ENCODE measurements around the gene PTGDS.

The PTGDS gene

DNA sequence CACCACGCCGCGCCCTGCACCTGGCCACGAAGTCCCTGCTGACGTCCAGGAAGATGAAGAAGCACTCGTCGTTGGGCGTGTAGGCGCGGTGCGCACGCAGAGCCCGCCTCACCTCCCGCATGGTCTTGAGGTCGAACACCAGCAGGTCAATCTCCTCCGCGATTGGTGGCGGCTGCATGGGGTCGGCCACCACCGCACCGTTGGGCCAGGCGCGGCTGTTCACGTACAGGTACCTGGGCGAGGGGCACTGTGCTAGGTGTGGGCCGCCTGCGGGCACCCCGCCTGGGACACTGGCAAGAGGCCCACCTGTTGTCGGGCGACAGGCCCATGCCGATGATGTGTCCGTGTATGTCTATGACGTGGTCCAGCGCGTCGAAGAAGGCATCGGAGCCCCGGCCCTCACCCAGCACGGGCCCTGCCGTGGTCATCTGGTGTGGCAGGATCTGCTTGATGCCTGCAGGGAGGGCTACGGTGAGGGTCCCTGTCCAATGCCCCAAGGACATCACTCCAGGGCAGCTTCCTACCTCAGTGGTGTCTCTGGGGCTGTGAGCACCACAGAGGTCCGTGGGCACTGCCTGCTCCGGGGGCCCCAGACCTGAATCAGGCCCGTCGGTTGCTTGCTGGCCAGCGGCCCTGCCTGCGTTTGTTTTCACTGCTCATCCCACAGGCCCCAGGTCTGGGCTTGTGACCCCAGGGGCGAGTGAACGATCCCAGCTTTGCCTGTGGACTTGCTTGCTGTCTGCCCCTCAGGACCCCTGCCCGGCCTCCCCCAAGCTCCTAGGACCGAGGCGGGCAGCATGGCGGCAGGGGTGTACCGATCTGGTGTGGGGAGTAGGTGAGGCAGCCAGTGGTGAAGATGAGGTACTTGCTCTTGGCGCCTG, 35.8 kb upstream of the PTGDS start:
- H3K4me3 ChIP-seq (ENCODE audit: low read length): no peak overlapping the region
- H3K27ac ChIP-seq (ENCODE audit: low read depth, low read length): no peak overlapping the region
- peaks cover 23% of the 10 kb centered on the region for H3K36me3 ChIP-seq (ENCODE audit: control insufficient read depth, insufficient read depth, low read length)
- peaks cover 3% of the 10 kb centered on the region for H3K4me1 ChIP-seq (ENCODE audit: control insufficient read depth, insufficient read depth, low read length)
- H3K27me3 ChIP-seq (ENCODE audit: control insufficient read depth, insufficient read depth, low read length): no peaks in the 10 kb centered on the region
- no peak overlapping the region for H3K9ac ChIP-seq (ENCODE audit: low read length)

DNA sequence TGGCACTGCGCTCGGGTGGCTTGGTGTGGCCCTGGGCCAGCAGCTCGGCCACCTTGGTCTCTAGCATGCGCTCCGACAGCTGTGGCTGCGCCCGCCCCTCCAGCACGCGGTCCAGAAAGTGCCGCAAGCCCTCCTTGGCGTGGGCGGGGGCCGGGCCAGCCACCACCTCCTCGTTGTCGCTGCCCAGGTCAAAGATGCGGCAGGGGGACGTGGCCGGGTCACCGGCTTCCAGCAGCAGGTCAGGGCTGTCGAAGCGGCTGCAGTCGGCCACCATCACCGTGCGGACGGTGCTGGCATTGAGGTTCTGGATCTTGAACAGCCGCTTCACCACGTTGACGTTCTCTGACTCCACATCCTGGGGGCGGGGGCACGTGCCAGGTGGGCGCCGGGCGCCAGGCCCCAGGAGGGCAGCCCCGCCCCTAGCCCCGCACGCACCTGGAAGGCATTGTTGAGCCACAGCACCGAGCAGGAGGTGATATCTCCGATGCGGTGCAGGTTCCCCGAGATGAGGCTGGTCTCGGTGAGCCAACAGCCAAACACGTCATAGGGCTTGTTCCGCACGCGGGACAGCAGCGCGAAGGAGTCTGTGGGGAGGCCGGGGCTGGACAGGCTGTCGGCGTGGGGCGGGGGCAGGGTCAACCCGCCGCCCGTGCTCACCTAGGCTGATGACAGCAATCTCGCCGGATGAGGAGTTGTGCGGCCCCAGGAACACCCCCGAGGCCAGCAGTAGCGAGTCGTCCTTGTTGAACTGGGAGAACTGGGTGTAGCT, 35.0 kb upstream of the PTGDS start:
- Histone ChIP-seq H3K27ac (ENCODE audit: low read depth, low read length) (no peak overlapping the region), H3K36me3 (ENCODE audit: control insufficient read depth, insufficient read depth, low read length) (peaks cover 23% of the 10 kb centered on the region), H3K4me3 (ENCODE audit: low read length) (peak overlapping the region; percentile 90), H3K4me1 (ENCODE audit: control insufficient read depth, insufficient read depth, low read length) (peaks cover 3% of the 10 kb centered on the region), H3K27me3 (ENCODE audit: control insufficient read depth, insufficient read depth, low read length) (no peaks in the 10 kb centered on the region), H3K9ac (ENCODE audit: low read length) (no peak overlapping the region)

DNA sequence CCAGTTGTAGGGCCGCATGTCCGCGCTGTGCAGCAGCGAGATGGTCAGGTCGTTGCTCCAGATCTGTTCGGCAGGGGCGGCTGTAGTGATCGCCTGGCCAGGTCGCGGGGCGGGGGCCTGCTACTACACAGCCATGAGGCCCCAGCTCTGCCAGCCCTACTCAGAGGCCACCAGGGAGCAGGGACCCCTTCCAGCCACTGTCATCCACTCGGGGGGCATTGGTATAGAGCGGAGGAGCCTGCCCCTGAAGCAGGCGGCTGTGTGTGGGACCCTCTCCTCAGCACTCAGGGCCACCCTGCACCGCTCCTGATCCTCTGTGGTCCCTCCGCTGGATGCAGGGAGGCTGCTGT, 34.4 kb upstream of the PTGDS start:
- no peak overlapping the region for H3K9ac ChIP-seq (ENCODE audit: low read length)
- H3K27me3 ChIP-seq (ENCODE audit: control insufficient read depth, insufficient read depth, low read length): no peaks in the 10 kb centered on the region
- H3K4me1 ChIP-seq (ENCODE audit: control insufficient read depth, insufficient read depth, low read length): peaks cover 3% of the 10 kb centered on the region
- peaks cover 20% of the 10 kb centered on the region for H3K36me3 ChIP-seq (ENCODE audit: control insufficient read depth, insufficient read depth, low read length)
- H3K27ac ChIP-seq (ENCODE audit: low read depth, low read length): no peak overlapping the region
- peak overlapping the region; percentile 90 for H3K4me3 ChIP-seq (ENCODE audit: low read length)

DNA sequence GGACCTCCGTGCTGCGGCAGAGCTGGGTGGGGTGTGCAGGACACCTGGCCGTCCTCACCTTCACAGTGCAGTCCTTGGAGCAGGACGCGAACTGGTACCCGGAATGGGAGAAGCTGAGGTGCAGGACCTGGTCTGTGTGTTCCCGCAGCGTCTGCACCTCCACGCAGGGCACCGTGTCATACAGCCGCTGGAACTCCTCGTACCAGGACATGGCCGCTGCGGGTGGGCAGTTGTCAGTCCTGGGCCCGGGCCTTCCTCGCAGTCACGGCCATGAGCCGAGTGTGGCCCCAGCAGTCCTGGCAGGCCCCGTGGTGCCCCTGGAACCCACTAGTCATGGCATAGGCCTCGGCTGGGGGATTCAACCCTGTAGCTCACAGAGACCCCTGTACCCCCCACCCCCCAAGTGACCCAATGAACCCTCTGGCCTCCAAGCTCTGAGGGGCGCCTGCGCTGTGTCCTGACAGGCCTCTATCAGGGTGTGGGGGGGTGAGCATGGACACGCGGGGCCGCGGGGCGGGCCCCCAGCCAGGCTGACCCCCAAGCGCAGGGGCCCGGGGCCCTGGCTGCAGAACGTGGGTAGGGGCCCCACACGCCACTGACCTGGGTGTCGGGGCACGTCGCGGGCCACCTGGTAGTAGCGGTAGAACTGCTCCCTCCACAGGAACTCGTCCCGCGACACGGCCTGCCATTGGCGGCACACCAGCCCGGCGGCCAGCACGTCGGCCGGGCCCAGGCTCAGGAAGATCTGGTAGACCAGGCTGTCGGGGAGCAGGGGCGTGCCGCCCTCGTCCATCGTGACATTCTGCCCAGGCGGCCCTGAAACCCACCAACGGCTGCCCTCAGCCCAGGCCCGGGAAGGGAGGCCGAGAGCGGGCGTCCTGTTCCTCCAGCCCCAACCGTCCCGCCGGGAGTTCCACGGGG, 33.8 kb upstream of the PTGDS start:
- peaks cover 3% of the 10 kb centered on the region for H3K4me1 ChIP-seq (ENCODE audit: control insufficient read depth, insufficient read depth, low read length)
- H3K27ac ChIP-seq (ENCODE audit: low read depth, low read length): peak overlapping the region; percentile 79
- peaks cover 20% of the 10 kb centered on the region for H3K36me3 ChIP-seq (ENCODE audit: control insufficient read depth, insufficient read depth, low read length)
- H3K27me3 ChIP-seq (ENCODE audit: control insufficient read depth, insufficient read depth, low read length): no peaks in the 10 kb centered on the region
- H3K4me3 ChIP-seq (ENCODE audit: low read length): peak overlapping the region; percentile 90
- H3K9ac ChIP-seq (ENCODE audit: low read length): peak overlapping the region; percentile 53

DNA sequence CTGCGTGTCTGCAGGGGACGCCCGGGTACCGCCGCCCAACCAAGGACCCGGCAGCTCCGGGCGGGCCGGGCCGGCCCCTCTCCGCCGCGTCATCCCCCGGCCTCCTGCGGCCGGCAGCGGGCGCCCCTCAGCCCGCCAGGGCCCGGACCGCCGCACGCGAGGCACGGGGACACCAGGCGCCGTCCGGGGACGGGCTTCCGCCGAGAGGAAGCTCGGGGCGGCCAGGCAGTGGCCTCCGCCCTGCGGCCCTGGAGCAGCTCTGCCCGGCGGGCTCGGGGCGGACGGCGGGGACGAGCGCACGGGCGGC, 33.1 kb upstream of the PTGDS start:
- Histone ChIP-seq H3K4me3 (ENCODE audit: low read length) (peak overlapping the region; percentile 90), H3K9ac (ENCODE audit: low read length) (peak overlapping the region; percentile 53), H3K4me1 (ENCODE audit: control insufficient read depth, insufficient read depth, low read length) (peaks cover 3% of the 10 kb centered on the region), H3K27me3 (ENCODE audit: control insufficient read depth, insufficient read depth, low read length) (no peaks in the 10 kb centered on the region), H3K27ac (ENCODE audit: low read depth, low read length) (peak overlapping the region; percentile 79), H3K36me3 (ENCODE audit: control insufficient read depth, insufficient read depth, low read length) (peaks cover 20% of the 10 kb centered on the region)

DNA sequence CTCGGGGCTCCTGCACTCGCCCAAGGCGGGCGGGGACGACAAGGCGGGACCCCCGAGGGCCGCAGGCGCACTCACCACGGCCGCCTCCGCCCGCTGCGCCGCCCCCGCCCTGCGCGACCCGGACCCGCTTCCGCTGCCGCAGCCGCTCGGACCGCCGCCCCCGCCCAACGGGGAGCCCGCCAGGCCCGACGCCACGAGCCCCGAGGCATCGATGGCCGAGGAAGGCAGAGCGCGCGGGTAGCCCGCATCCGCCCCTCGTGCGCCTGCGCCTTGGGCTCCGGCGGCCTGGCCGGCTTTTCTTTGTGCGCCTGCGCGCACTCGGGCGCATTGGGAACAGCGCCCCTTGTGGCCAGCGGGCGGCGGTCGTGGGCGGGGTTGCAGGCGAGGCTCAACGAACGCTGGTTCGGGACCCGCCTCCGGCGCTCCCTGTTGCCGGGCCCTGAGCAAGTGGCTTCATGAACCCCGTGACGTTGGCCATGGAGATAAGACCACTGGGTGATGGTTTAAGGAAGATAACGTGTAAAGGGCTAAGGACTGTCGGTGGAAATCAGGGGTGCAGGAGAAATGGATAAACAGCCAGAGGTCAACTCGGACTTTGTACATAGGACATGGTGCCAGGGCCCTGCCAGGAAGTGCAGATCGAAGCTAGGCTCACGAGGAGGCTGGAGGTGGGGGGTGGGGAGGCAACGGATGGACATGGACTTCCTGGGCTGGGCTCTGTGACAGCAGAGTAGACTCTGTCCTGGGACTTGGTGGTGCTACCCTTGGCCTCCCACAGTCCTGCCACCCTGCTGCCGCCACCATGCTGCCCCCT, 32.6 kb upstream of the PTGDS start, which contains the start of the genes C8G and FBXW5:
Gene C8G (plus strand): TSS at position 725 of the 814 bp plus-strand sequence. CDS start 78 bp downstream, at position 803.
Gene FBXW5 (minus strand): TSS at position 220 of the 814 bp plus-strand sequence. CDS start 655 bp downstream, outside the sequence.
- Histone ChIP-seq H3K9ac (ENCODE audit: low read length) (peak within 1 kb of the TSS; percentile 53), H3K4me1 (ENCODE audit: control insufficient read depth, insufficient read depth, low read length) (peaks cover 3% of the 10 kb centered on the region)

DNA sequence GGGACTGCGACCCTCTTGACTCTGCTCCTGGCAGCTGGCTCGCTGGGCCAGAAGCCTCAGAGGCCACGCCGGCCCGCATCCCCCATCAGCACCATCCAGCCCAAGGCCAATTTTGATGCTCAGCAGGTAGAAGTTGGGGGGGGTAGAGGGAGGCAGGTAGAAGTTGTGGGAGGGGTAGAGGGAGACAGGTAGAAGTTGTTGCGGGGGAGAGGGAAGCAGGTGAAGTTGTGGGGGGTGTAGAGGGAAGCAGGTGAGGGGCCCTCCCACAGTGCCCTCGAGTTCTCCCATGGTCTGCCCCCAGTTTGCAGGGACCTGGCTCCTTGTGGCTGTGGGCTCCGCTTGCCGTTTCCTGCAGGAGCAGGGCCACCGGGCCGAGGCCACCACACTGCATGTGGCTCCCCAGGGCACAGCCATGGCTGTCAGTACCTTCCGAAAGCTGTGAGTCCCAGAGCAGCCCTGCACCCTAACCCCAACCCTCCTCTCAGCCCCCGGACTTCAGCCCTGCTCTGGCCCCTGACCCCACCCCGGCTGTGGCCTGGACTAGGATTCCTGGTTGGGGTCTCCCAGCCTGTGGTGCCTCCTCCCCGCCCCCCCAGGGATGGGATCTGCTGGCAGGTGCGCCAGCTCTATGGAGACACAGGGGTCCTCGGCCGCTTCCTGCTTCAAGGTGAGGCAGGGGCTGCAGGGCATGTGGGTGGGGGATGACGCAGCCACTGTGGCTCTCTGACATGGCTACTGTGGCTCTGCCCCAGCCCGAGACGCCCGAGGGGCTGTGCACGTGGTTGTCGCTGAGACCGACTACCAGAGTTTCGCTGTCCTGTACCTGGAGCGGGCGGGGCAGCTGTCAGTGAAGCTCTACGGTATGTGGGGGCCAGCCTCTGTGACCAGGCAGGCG, 31.7 kb upstream of the PTGDS start:
- Histone ChIP-seq H3K4me3 (ENCODE audit: low read length) (no peak overlapping the region), H3K27ac (ENCODE audit: low read depth, low read length) (no peak overlapping the region), H3K4me1 (ENCODE audit: control insufficient read depth, insufficient read depth, low read length) (peaks cover 3% of the 10 kb centered on the region), H3K36me3 (ENCODE audit: control insufficient read depth, insufficient read depth, low read length) (peaks cover 16% of the 10 kb centered on the region), H3K9ac (ENCODE audit: low read length) (no peak overlapping the region), H3K27me3 (ENCODE audit: control insufficient read depth, insufficient read depth, low read length) (no peaks in the 10 kb centered on the region)

More for the DNA sequence above, 32.6 kb upstream of the PTGDS start, which contains the start of the genes C8G and FBXW5:
- no peaks in the 10 kb centered on the region for H3K27me3 ChIP-seq (ENCODE audit: control insufficient read depth, insufficient read depth, low read length)
- H3K36me3 ChIP-seq (ENCODE audit: control insufficient read depth, insufficient read depth, low read length): peaks cover 20% of the 10 kb centered on the region
- H3K27ac ChIP-seq (ENCODE audit: low read depth, low read length): peak within 1 kb of the TSS; percentile 79
- peak within 1 kb of the TSS; percentile 90 for H3K4me3 ChIP-seq (ENCODE audit: low read length)

DNA sequence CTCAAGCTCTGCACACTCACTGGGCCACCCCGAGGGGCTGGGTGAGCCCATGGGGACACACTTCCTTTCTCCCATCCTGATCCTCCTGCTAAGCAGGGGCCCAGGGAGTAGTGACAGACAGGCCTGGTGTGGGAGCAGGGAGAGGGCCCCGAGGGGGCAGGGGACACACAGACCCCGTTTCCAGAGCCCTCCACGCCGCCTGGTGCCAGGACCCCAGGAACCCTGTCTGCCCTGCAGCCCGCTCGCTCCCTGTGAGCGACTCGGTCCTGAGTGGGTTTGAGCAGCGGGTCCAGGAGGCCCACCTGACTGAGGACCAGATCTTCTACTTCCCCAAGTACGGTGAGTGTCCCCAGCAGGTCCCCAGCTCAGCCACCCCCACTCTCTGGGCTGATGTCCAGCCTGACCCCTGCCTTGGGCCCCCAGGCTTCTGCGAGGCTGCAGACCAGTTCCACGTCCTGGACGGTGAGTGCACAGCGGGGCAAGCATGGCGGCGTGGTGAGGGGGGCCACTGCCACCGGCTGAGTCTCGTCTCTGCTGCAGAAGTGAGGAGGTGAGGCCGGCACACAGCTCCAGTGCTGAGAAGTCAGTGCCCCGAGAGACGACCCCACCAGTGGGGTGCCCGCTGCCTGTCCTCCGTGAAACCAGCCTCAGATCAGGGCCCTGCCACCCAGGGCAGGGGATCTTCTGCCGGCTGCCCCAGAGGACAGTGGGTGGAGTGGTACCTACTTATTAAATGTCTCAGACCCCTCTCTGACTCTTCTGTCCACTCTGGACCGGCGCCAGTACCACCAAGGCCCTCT, 30.9 kb upstream of the PTGDS start:
- no peaks in the 10 kb centered on the region for H3K27me3 ChIP-seq (ENCODE audit: control insufficient read depth, insufficient read depth, low read length)
- peaks cover 8% of the 10 kb centered on the region for H3K36me3 ChIP-seq (ENCODE audit: control insufficient read depth, insufficient read depth, low read length)
- H3K4me1 ChIP-seq (ENCODE audit: control insufficient read depth, insufficient read depth, low read length): peaks cover 3% of the 10 kb centered on the region
- H3K4me3 ChIP-seq (ENCODE audit: low read length): no peak overlapping the region
- H3K9ac ChIP-seq (ENCODE audit: low read length): no peak overlapping the region
- H3K27ac ChIP-seq (ENCODE audit: low read depth, low read length): no peak overlapping the region

DNA sequence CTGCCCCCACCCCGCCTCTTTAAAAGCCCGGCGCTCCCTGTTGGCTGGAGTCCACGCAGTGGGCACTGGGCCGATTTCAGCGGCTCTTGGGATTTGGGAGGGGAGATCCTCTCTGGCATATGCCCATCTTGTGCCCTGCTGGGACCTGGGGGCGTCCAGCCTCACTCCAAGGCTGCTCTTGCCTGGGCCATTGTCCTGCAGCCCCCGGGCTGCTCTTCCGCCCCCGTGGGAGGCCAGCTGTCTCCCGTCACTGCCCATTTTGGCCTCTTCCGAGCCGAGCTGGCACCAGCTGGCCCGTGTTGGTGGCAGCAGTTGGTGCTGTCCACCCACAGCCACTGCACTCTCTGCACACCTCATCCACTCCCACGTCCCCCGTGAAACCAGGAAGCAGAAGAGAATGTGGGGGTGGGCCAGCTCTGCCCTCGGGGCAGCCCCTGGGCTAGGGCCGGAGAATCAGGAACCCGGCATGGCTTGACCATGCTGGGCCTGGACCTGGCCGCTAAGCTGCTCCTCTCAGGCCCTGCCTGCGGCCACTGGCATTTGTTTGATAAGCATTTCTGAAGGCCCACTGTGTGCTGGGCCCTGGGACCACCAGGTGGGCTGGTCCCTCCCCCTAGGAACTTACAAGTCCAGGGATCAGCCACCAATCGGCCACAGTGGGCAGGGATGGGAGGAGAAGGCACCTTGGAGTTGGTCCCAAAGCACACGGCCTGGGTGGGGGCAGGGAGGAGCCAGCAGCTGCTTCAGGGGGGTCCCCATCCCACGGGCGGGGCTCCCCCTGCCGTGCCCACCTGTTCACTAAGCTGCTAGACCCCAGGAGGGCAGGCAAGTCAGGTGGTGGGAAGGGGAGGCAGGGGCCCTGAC, 30.0 kb upstream of the PTGDS start:
- Histone ChIP-seq H3K9ac (ENCODE audit: low read length) (no peak overlapping the region), H3K27ac (ENCODE audit: low read depth, low read length) (no peak overlapping the region)

More for the DNA sequence above, 30.0 kb upstream of the PTGDS start:
- H3K4me3 ChIP-seq (ENCODE audit: low read length): no peak overlapping the region
- no peaks in the 10 kb centered on the region for H3K27me3 ChIP-seq (ENCODE audit: control insufficient read depth, insufficient read depth, low read length)
- no peaks in the 10 kb centered on the region for H3K36me3 ChIP-seq (ENCODE audit: control insufficient read depth, insufficient read depth, low read length)
- peaks cover 3% of the 10 kb centered on the region for H3K4me1 ChIP-seq (ENCODE audit: control insufficient read depth, insufficient read depth, low read length)

Data from rectal smooth muscle tissue (tissue), 1 donor.